Measurements from ENCODE around the gene SLC25A53.

Gene SLC25A53, protein sequence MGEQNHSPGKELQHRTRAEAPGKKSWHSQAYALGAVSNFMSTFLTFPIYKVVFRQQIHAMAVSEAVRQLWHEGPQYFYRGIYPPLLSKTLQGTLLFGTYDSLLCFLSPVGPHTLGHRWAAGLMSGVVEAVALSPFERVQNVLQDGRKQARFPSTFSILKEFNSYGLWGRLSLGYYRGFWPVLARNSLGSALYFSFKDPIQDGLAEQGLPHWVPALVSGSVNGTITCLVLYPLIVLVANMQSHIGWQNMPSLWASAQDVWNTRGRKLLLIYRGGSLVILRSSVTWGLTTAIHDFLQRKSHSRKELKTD

DNA sequence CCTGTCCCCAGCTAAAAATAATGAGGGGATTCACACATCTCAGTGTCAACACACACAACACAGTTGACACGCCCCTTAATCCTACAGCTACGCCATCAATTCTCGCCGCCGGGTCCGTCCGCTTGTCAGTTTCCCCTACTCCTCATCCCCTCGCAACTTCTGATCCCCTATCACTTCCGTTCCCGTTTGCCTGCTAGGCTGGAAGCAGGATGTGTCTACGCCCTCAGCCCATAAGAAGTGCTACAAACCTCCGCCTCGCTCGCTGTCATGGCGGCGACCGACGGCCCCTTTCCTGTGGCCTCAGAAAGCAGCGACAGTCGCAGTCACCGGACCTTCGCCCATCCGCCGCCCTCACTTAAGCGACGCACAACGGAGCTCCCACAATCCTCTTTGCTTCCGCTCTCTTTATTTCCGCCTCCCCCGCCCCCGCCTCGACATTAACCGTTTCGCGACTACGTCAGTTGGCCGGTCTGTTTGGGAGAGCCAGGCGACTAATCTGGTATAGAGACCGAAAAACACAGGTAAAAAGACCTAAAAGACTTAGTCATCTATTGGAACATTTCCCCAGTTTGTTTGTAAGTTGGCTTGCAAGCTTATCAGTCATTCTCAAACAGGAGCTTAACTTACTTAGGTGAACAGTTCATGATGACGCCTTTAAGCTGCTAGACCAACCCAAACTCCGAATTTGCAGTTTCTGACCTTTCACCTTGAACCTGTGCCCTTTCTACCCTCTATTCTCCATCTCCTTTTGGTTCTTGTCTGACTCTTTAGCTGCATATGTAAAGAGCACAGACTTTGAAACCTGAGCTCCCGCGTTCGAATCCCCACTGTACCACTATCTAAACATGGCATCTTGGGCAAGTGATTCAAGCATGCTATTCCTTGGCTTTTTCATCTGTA lies at the start of gene SLC25A53:
SLC25A53 (minus strand) TSS at position 380 of the 900 bp plus-strand sequence. CDS start 51,752 bp downstream, outside the sequence.
- DNase-seq: peak; percentile 84

DNA sequence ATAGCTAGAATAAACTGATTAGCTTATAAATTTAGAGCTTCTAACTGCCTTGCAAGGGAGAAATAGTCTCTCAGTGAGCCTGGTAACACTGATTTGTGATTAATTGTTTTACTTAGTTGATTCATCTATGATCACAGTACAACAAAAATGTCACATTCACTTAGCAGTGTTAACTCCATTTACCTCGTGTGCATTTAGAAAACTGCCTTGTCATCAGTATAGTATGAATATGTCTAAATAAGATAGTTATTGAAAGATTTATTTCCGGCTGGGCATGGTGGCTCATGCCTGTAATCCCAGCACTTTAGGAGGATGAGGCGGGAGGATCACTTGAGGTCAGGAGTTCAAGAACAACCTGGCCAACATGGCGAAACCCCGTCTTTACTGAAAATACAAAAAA lies 48.7 kb upstream of the SLC25A53 start:
- no peak for DNase-seq

DNA sequence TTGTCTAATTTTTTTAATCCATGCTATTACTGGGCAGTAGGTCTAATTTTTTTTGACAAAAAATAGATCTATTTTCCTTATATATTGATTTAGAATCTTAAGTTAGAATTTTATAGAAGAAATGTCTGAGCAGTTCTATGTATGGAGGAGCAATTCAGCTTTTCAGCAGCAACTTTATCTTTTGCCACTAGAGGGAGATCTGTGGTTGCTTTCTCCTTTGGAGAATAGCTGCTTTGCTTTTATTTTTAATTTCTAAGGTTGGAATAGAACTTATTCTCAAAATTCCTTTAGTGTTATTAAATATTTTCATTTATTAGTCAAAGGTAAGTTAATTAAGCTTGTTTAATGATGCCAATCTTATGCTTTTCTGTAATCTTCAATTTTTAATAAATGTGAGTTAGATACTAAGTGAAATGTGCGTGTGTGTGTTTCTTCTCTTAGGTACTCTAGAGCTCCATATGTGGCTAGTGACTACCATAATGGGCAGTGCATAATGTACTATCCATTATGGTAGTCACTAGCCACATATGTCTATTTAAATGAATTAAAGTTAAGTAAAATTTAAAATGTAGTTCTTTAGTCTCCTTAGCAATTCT lies 38.8 kb upstream of the SLC25A53 start:
- no peak for DNase-seq

DNA sequence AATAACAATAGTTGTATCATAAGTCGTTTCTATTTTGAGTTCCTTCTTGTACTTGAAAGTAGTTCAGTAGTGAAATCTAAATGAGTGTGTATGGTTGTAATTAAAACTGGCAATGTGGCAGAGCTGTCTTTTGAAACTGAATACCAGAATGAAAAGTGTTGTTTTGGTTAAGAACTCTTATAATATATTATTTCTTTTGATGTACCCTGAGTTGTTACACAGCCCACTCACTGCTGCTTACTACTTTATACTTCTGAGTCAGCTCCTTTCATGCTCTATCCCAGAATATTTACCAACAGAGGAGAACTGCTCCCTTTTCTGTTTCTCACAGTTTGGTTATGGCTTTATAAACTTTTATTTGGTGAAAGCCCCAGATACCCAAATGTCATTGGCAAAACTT lies 38.2 kb upstream of the SLC25A53 start:
- DNase-seq: no peak

DNA sequence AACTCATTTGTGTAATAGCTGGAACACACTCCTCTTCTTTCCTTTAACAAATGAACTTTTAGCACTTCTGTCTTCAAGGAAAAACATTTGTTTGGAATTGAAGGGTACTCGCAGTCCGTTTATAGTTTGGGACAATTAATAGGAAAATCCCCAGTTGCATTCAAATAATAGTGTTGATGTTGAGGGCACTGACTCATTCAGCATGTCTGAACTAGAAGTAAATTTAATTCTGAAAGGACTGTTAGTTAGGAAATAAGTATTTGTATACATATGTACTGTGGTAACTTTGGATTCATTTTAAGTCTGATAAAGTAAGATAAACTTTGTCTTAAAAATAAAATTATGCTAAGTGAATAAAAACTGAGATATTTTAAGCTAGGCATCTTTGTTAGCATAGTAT lies 36.7 kb upstream of the SLC25A53 start:
- no peak for DNase-seq

DNA sequence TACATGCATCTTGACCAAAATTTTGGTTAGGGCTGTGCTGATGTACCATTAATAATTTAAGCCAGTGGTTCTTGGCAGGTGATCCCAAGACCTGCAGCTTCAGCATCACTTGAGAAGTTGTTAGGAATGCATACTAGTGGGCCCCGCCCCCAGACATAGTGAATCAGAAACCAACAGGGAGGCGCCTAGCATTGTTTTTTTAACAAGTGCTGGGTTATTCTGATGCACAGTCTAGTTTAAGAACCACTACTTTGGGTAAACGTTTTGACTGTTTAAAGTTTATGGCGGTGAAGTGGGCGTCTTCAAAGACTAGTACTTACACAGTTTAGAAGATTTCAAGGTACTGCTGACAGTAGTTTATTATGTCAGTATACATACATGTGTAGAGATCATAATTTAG lies 33.0 kb upstream of the SLC25A53 start:
- no peak for DNase-seq

DNA sequence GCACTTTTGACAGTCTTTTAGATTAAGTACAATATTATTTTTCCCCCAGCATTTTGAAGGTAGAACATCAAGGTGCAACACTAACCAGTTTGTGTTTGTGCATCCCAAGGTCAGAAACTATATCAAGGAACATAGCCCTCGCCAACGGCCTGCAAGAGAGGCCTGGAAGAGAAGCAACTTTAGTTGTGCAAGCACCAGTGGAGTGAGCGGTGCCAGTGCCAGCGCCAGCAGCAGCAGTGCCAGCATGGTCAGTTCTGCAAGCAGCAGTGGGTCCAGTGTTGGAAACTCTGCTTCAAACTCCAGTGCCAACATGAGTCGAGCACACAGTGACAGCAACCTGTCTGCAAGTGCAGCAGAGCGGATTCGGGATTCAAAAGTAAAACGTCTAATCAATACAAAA lies 31.1 kb upstream of the SLC25A53 start:
- DNase-seq: no peak

DNA sequence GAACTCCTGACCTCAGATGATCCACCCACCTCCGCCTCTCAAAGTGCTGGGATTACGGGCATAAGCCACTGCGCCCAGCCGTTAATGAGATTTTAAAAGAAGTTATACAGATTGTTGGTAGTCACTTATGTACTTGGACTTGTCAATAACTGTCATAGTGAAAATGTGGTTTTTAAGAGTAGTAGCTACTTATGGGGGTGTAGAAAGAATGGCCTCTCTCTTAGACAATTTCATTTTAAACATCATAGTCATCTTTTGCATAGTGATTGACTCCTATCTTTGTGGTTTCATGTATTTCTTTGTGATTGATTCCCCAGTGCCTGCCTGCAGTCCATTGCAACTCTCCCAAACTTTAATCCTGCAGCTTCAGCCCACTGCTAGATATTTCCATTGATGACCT lies 26.9 kb upstream of the SLC25A53 start:
- no peak for DNase-seq

DNA sequence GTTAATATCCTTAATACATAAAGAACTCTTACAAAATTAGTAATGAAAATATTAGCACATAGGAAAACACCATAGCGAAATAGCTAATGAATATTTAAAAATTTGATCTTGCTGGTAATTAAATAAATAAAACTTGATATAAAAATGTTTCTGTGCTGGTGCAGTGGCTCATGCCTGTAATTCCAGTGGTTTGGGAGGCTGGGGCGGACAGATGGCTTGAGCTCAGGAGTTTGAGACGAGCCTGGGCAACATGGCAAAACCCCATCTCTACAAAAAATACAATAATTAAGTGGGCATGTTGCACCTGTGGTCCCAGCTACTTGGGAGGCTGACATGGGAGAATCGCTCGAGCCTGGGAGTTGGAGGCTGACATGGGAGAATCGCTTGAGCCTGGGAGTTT lies 17.0 kb upstream of the SLC25A53 start:
- no peak for DNase-seq

DNA sequence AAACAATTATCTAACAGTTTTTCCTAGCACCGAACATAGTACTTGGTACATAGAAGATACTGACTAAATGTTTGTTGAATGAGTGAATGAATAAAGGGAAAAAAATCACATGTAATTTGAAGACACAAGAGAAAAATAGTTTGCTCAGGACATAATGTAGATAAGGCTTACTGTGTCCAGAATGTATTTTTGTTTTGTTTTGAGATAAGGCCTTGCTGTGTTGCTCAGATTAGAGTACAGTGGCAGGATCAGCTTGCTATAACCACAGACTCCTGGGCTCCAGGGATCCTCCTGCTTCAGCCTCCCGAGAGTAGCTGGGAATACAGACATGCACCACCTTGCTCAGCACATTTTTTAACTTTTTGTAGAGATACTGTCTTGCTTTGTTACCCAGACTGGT lies 16.0 kb upstream of the SLC25A53 start:
- no peak for DNase-seq

DNA sequence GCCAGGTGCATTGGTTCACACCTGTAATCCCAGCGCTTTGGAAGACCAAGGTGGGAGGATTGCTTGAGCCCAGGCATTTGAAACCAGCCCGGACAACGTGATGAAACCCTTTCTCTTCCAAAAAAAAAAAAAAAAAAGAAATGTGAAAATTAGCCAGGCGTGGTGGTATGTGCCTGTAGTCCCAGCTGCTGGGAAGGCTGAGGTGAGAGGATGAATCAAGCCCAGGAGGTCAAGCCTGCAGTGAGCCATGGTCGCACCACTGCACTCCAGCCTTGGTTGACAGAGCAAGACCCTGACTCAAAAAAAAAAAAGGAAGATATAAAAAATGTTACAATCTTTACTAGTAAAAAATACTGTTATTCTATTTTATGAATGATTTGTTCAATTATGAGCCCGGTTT lies 15.3 kb upstream of the SLC25A53 start:
- DNase-seq: no peak

DNA sequence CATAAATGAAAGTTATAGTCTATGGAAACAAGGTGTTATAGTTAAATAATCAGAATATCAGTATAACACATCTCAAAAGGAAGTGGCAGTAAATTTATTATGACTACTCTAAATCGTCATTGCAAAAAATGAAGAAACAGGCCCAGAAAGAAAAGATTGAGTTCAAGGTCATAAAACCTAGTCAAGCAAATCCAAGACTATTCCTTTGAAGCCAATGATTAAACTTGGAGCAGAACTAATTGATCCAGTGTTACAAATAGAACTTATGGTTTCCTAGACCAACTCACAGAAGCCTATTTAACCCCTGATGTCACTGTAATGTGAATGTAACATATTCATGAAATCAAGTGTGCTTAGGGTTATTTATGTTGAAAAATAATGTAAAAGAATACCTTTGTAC lies 11.3 kb upstream of the SLC25A53 start:
- no peak for DNase-seq

DNA sequence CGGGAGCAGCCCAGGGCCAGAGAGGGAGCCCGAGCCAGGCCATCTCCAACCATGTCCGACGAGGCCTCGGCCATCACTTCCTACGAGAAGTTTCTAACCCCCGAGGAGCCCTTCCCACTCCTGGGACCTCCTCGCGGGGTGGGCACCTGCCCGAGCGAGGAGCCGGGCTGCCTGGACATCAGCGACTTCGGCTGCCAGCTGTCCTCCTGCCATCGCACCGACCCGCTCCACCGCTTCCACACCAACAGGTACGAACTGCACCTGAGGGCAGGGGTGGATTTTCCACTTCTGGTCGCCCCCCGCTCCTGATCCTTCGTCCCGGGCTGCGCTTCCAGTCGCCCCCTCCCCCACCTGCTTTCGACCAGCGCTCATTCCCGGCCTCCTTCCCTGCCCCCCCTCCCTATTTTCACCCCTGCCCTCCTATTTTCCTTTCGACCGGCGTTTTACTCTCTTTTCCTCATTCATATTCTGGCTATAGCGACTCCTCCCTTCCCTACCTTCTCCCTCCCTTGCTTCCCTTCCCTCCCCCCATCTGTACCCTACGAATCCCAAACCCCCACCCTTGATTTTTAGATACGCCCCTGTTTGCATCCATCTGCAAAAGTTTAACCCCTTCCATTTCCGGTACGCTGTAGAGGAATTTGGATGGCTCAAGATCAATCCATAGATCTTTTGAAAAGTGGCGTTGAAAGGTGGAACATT lies 10.1 kb upstream of the SLC25A53 start:
- DNase-seq: no peak

DNA sequence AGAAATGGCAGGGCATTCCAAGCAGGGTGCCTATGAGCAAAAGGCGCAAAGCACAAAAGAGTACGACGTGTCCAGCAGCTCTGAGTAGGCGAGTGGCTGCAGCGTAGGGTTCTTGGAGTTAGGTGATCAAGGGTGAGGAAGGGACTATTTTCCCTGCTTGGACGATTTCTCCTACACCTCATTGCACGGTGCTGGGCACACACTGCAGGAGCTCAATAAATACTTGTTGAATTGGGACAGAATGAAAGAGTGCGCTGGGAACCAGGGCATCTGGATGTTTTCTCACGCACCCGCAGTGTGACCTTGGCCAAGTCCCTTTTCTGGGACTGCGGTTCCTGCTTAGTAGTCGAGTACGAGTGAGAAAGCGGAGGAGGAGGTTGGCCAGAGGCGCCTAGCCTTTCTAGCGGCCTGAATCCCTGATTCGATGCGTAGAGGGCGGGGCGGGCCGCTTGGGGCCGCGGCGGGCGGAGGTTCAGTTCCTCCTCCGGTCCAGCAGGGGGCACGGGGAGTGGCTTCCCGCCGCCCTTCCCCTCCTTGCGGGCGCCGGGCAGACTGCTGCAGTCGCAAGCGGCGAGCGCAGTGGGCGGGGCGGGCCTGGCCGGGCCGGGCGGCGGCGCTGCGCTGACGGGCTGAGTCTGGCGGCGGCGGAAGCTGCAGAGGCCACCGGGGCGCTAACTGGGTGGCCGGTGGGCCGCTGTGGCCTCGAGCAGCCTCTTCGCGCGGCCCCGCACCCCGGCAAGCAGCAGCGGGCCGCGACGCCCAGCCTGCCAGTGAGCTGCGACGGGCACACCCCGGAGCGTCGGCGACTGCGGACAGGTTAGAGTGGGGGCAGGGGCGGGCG lies 9.3 kb upstream of the SLC25A53 start, which contains the start of gene FAM199X:
FAM199X (plus strand) TSS at position 560 of the 841 bp plus-strand sequence. CDS start 333 bp downstream, outside the sequence.
- DNase-seq: peak; percentile 60

DNA sequence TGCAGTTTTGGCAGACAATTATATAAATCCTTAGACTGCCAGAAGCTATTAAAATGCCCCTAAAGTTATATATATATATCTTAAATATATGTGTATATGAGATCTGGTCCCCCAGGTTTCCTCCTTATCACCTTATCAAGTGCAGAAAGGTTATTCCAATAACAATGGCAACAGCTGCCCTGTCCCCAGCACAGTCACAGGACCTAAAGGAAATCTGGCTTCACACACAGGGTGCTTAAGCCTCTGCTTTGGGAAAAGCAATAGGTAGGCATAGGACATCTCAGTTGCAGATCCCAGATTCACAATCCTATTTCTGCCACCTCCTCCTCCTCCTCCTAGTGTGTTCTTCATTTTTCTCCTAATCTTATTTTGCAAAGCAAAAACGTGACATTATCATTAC lies 5.8 kb downstream of the SLC25A53 start:
- no peak for DNase-seq

DNA sequence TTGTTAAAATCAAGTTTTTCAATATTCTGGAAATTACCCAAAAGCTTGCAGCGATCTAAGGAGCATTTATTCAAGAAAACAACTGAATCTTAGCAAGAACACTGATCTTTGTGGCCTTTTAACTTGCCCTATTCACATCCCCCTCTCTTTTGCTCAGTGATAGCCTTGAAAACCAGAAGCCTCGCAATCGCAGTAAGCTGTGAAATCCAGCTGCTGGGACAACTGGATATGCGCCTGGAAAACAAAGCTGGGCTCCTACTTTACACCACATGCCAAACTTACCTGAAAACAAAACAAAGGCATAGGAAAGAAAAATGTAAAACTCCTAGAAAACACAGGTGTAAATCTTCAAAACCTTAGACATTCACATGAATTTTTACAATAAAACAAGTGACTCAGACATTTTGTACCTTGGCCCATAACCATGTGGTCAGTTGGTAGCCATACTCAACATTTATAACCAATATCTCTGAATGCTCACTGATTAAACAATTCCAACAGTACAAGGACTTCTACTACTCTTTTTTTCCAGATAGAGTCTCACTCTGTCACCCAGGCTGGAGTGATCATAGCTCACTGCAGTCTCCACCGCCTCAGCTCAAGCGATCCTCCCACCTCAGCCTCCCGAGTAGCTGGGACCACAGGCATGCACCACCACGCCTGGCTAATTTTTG lies 15.6 kb downstream of the SLC25A53 start:
- no peak for DNase-seq

DNA sequence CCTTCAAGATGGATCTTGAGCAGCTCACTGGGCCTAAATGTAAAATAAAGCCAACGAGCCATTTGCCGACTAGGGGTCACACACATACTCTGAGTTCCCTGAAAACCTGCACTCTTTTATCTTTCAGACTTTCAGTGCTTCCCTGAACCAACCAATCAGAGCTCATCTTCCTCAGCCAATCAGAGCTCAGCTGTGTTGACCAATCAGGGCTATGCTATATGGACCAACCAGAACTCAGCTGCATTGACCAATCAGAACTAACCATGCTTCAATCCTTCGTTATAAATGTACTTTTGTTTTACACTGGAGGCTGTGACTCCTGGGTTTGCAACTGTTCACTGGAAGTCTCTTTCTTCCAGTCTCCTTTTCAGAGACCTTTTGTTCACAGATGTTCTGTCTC lies 19.3 kb downstream of the SLC25A53 start:
- no peak for DNase-seq

DNA sequence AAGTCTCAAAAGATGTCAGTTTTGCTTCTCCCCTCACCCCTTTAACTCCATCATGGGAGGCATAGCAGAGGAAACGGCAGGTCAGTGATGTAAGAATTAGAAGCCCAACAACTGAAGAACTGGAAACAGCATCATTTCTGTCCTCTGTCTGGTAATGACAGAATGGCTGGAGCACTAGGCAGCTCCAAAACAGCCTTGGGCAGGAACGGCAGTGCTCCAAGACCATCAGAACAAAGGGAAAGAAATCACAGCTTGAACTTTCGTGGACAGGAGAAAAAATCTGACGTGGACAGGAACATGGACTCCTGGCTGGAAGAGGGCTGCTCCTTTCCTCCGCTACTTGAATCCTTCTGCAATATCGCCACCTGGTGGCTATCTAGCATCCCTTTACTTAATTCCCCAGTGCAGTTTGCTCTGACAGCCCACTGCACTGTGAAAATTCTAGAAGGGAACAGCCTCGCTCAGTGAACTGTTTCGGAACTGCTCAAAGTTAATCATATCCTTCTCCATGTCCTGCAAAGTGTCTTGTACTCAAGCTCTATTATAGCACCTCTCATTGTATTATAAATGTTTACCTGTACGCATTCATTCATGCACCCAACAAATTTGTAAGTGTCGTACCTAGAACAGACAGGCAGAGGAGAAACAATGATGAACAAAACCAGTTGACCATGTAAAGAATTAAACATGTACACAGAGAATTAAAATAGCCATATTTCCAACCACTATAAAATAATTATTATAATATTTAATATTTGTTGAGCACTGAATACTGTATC lies 20.4 kb downstream of the SLC25A53 start:
- peak; percentile 43 for DNase-seq

DNA sequence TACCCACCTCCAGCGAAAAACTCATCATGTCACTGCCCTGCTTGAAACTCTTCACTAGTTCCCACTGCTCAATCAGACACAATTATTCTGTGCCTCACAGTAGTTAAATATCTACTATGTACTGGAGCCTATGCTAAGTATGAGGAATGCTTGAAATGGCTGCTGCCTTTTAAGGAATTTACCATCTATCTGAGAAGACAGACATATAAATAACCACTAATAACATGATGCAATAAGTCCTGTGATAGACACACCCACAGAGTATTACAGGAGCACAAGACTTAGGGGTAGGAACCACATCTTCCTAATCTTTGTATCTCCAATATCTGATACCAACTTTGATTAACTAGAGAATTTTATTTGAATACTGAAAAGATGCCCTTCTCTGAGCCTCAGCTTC lies 21.1 kb downstream of the SLC25A53 start:
- no peak for DNase-seq

DNA sequence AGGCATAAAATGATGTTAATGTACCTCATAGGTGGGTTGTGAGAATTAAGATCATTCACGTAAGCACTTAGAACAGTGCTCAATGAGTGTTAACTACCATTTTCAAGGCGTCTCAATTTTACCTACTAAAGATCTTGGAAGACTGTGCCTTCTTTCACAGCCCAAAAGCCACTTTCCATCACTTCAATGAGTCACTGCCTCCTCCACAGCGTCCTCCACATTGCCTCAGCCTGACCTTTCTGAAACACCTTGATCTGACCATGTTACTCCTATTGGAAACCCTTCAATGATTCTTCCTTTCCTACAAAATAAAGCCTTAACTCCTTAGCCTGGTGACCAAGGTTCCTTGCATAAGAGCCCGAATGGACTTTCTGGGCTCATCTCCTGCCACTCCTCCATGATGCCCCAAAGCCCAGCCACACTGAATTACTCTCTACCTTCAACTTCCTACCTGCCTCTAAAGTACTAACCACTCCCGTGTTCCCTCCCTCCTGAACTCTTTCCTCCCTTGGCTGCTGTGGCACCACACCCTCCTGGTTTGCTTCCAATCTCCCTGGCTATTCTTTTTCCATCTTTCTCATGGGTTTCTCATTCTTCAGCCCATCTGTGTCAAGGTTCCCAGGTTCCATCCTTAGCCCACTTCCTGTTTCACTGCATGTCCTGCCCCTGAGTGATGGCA lies 22.1 kb downstream of the SLC25A53 start:
- DNase-seq: no peak
